HepG2 (cell line): ENCODE data around the gene PSMD6. TPM values are rescaled to one million over a fixed set of nuclear protein-coding genes. Genes with fewer than 3 reads are reported as not detected.

Source experiments
- ATAC-seq: fragments of 200-7000 bp; cut with Tn5 transposase; 3 replicates; pipeline ENCODE4 v1.9.1; 2020; ENCODE audit warnings: mild to moderate bottlenecking, moderate library complexity
- BruUV-seq: library from RNA; stranded (reverse); fragments of 400-500 nt; replicated peaks from 2 replicates; lab custom pipeline; 2021; lab: Mats Ljungman, UMichigan
- CTCF ChIA-PET: fragments of 300-600 bp; formaldehyde crosslinking; extraction: SDS; loops from one replicate; lab custom pipeline; 2021; ENCODE audit warnings: low total read pairs, inconsistent platforms, low intra/inter-chr PET ratio; lab: Yijun Ruan, JAX
- POLR2A ChIA-PET: fragments of 350-600 bp; sonication (Branson Sonifier 250); formaldehyde crosslinking; loops from one replicate; lab custom pipeline; 2020; ENCODE audit warnings: antibody characterized with exemption, inconsistent platforms; lab: Yijun Ruan, JAX
- DNase-seq: peaks from one replicate; pipeline ENCODE4 v3.0.0-alpha.2; 2015; ENCODE audit warnings: low spot score
- FAIRE-seq: peaks from 3 replicates; lab custom pipeline; 2011; peaks lifted over from hg19 to GRCh38; lab: Jason Lieb, UNC
- H2AFZ ChIP-seq: one replicate; pipeline ENCODE4 v1.6.1; 2011; ENCODE audit warnings: low read length, inconsistent platforms
- H3K27ac ChIP-seq: fragments of 300-600 bp; 3 replicates; pipeline ENCODE4 v1.8.0; 2011; ENCODE audit warnings: mixed run types, mild to moderate bottlenecking, mixed read lengths, low read length, inconsistent platforms; ENCODE audit not compliant: insufficient read depth; ENCODE audit errors: extremely low read length
- H3K27me3 ChIP-seq, 2 experiments: fragments of 200-600 bp in 1 of 2; 2 replicates in 1 of 2; 3 replicates in 1 of 2; pipeline versions ENCODE4 v1.6.0 to v1.8.0; 2011; ENCODE audit warnings: low read length in 2 of 2, mild to moderate bottlenecking in 2 of 2, moderate library complexity in 2 of 2, inconsistent platforms in 1 of 2; ENCODE audit not compliant: insufficient read depth in 2 of 2, control insufficient read depth in 1 of 2
- H3K36me3 ChIP-seq, 2 experiments: fragments of 200-600 bp in 1 of 2; replicated peaks in 1 of 2; 2 replicates in 1 of 2; 3 replicates in 1 of 2; pipeline versions ENCODE4 v1.5.1 to v1.8.0; 2011; ENCODE audit warnings: low read length in 2 of 2, inconsistent platforms in 1 of 2; ENCODE audit not compliant: insufficient read depth in 2 of 2, control insufficient read depth in 1 of 2
- H3K4me1 ChIP-seq: 2 replicates; pipeline ENCODE4 v1.5.1; 2012; ENCODE audit warnings: low read length, inconsistent platforms; ENCODE audit not compliant: insufficient read depth
- H3K4me2 ChIP-seq: 2 replicates; pipeline ENCODE4 v1.6.0; 2011; ENCODE audit warnings: low read depth, low read length, inconsistent platforms
- H3K4me3 ChIP-seq, 3 experiments: fragments of 200-600 bp in 1 of 3; sonication (generic), shearing (Covaris generic) in 1 of 3; replicated peaks in 1 of 3; 2 replicates each; pipeline ENCODE4 v1.5.1; 2011 to 2016; ENCODE audit warnings: low read length in 3 of 3, inconsistent platforms in 2 of 3, low read depth in 2 of 3, mild to moderate bottlenecking in 2 of 3, control low read depth in 1 of 3, mixed read lengths in 1 of 3; ENCODE audit not compliant: insufficient read depth in 1 of 3
- H3K79me2 ChIP-seq: one replicate; pipeline ENCODE4 v1.6.1; 2011; ENCODE audit warnings: low read length, inconsistent platforms; ENCODE audit not compliant: insufficient read depth
- H3K9ac ChIP-seq: 2 replicates; pipeline ENCODE4 v1.6.0; 2011; ENCODE audit warnings: mild to moderate bottlenecking, low read depth, low read length, inconsistent platforms; ENCODE audit not compliant: insufficient read depth
- H3K9me3 ChIP-seq: 2 replicates; pipeline ENCODE4 v1.5.1; 2012; ENCODE audit warnings: mild to moderate bottlenecking, low read length
- H4K20me1 ChIP-seq: 2 replicates; pipeline ENCODE4 v1.6.0; 2011; ENCODE audit warnings: inconsistent platforms, mild to moderate bottlenecking, low read length, moderate library complexity; ENCODE audit not compliant: insufficient read depth
- CBX1 ChIP-seq: IDR thresholded peaks from one replicate; pipeline ENCODE4 v1.6.1; 2016; ENCODE audit warnings: antibody characterized with exemption, low read depth
- DR1 ChIP-seq: sonication (generic); formaldehyde crosslinking; IDR thresholded peaks from 2 replicates; pipeline ENCODE4 v1.8.0; 2021; ENCODE audit warnings: mild to moderate bottlenecking, missing genetic modification reagents, inconsistent platforms
- ELF3 ChIP-seq: IDR thresholded peaks from 2 replicates; pipeline ENCODE4 v1.6.1; 2016; ENCODE audit warnings: missing genetic modification reagents, missing compliant biosample characterization
- HNF1A ChIP-seq, 2 experiments: sonication (generic) in 1 of 2; formaldehyde crosslinking in 1 of 2; IDR thresholded peaks; 2 replicates each; pipeline versions ENCODE4 v1.4.0 to v1.6.1; 2016 to 2020; ENCODE audit warnings: borderline replicate concordance in 1 of 2, low read depth in 1 of 2, mild to moderate bottlenecking in 1 of 2, missing genetic modification reagents in 1 of 2
- HNRNPUL1 ChIP-seq: fragments of 200-400 bp; formaldehyde crosslinking; IDR thresholded peaks from 2 replicates; pipeline ENCODE4 v1.6.1; 2017; ENCODE audit warnings: low read depth, mild to moderate bottlenecking, low read length, moderate library complexity
- NKX3-1 ChIP-seq: sonication (generic); formaldehyde crosslinking; IDR thresholded peaks from 2 replicates; pipeline ENCODE4 v1.5.0; 2020; ENCODE audit warnings: missing genetic modification reagents
- SRSF9 ChIP-seq: fragments of 200-400 bp; formaldehyde crosslinking; IDR thresholded peaks from 2 replicates; pipeline ENCODE4 v1.6.1; 2018; ENCODE audit warnings: borderline replicate concordance, mild to moderate bottlenecking, low read depth, low read length; ENCODE audit not compliant: insufficient read depth, poor library complexity, severe bottlenecking
- TCF7 ChIP-seq: sonication (generic); IDR thresholded peaks from 2 replicates; pipeline ENCODE4 v1.6.1; 2016; ENCODE audit warnings: antibody characterized with exemption, low read depth
- ZBTB43 ChIP-seq: sonication (generic); formaldehyde crosslinking; conservative IDR thresholded peaks from 2 replicates; pipeline ENCODE4 v1.4.0; 2020; ENCODE audit warnings: missing genetic modification reagents
- ZNF18 ChIP-seq: sonication (generic); formaldehyde crosslinking; IDR thresholded peaks from 2 replicates; pipeline ENCODE4 v1.8.0; 2022; ENCODE audit warnings: mild to moderate bottlenecking, missing genetic modification reagents; ENCODE audit not compliant: insufficient replicate concordance
- ZNF207 ChIP-seq: fragments of 450-650 bp; IDR thresholded peaks from 2 replicates; pipeline ENCODE4 v1.6.1; 2016; ENCODE audit warnings: antibody characterized with exemption, borderline replicate concordance
- ZNF280D ChIP-seq: sonication (generic); formaldehyde crosslinking; IDR thresholded peaks from 2 replicates; pipeline ENCODE4 v1.5.1; 2020; ENCODE audit warnings: mild to moderate bottlenecking, missing genetic modification reagents
- ZNF619 ChIP-seq: sonication (generic); formaldehyde crosslinking; IDR thresholded peaks from 2 replicates; pipeline ENCODE4 v1.4.0; 2020; ENCODE audit warnings: mild to moderate bottlenecking, missing genetic modification reagents
- WGBS: methylation state at CpG from one replicate; pipeline ENCODE4 v1.1.6; 2017; ENCODE audit warnings: low lambda C conversion rate; 5-methylcytosine and 5-hydroxymethylcytosine counted together
- in situ Hi-C: cut with HindIII; loops from 2 replicates; pipeline ENCODE4 v1.10.0; 2017; ENCODE audit warnings: low pct_unique_long_range_greater_than_20kb; ENCODE audit not compliant: extremely low pct_ligation_motif_present
- intact Hi-C: fragments of 100-400 bp; cut with micrococcal nuclease; formaldehyde crosslinking; loops from one replicate; pipeline ENCODE4 v1.10.0; 2022; ENCODE audit not compliant: unreplicated experiment
- polyA plus RNA-seq, 8 experiments: library from polyadenylated mRNA; depleted of rRNA in 3 of 8; stranded (reverse) in 7 of 8; unstranded in 1 of 8; fragments of >200 nt; fragmentation: Illumina TruSeq in 4 of 8; extraction: Trizol in 4 of 8; gene quantifications; 2 replicates each; pipeline versions ENCODE4 v1.2.1 to v1.2.3, GENCODE V29; 2011 to 2016; ENCODE audit warnings: low read depth in 4 of 8, missing spikeins in 1 of 8, mixed read lengths in 1 of 8; ENCODE audit not compliant: insufficient read depth in 1 of 8
- total RNA-seq, 5 experiments: library from RNA; depleted of rRNA; stranded (reverse); fragments of >200 nt; fragmentation: Illumina TruSeq; extraction: Trizol; gene quantifications; 2 replicates each; pipeline ENCODE4 v1.2.3, GENCODE V29; 2016; ENCODE audit warnings: low read depth in 1 of 5

Gene PSMD6
- total and polyA plus RNA-seq, 2 of the 13 experiments (the other 11 are each of a cell fraction or from before 2014, with no cell fraction given) = 36.8 to 117 TPM

- TF ChIP-seq HNF1A (IDR thresholded peaks at IDR 0.05; ENCODE audit: low read depth) = no peak
- TF ChIP-seq HNF1A (CRISPR knock-in tag; IDR thresholded peaks at IDR 0.05; ENCODE audit: borderline replicate concordance) = no peak
- TF ChIP-seq DR1 (CRISPR knock-in tag) = no peak
- TF ChIP-seq NKX3-1 = no peak
- no peak for TF ChIP-seq TCF7
- TF ChIP-seq ZNF18 = no peak
These were observed 33.1 kb downstream of the PSMD6 start (continued) for GRCh38 chr3:63990204-63990603.

- ChIA-PET POLR2A (no interaction called here), CTCF (no interaction called here)
- H3K4me2 ChIP-seq = no peak overlapping the region
- peaks cover 29 to 87% of the 10 kb centered on the region in 2 experiments for H3K36me3 ChIP-seq
- H3K4me1 ChIP-seq = peaks cover 19% of the 10 kb centered on the region
- H3K27ac ChIP-seq = no peak overlapping the region
- DNase-seq = no peak
- H4K20me1 ChIP-seq = no peaks in the 10 kb centered on the region
- H3K9me3 ChIP-seq = no peaks in the 10 kb centered on the region
- no peaks in the 10 kb centered on the region for H3K27me3 ChIP-seq
- ATAC-seq = no peak
- 100% methylated on average over 2 of the region's 4 CpGs for WGBS
- FAIRE-seq = no peak
- no peaks in the 10 kb centered on the region for H3K79me2 ChIP-seq
- in situ Hi-C loops (no loop called here), intact Hi-C loops (no loop called here)
- no TSS peak for BruUV-seq
- H3K9ac ChIP-seq = no peak overlapping the region
- no peak overlapping the region for H3K4me3 ChIP-seq
- H2AFZ ChIP-seq = no peak overlapping the region
- TF ChIP-seq ZNF207 = no peak
- TF ChIP-seq SRSF9 = no peak
- TF ChIP-seq ELF3 (CRISPR knock-in tag) = no peak
- no peak for TF ChIP-seq CBX1
- no peak for TF ChIP-seq ZNF280D (CRISPR knock-in tag)
- TF ChIP-seq ZNF619 (CRISPR knock-in tag) = no peak
- no peak for TF ChIP-seq HNRNPUL1
- no peak for TF ChIP-seq ZBTB43 (CRISPR knock-in tag)
These were observed 34.4 kb downstream of the PSMD6 start for GRCh38 chr3:63988943-63989342.
